Muscle layer of colon (tissue), 2 donors: ENCODE data around the gene EVL.
"Not testable (repeated sequence)": the region's sequence is repeated elsewhere in the genome, so short reads cannot be mapped to it uniquely, and the experiment has no call there.

Experiments used
- H3K27ac ChIP-seq: one replicate; pipeline ENCODE4 v1.7.0; 2013; ENCODE audit warnings: low read depth, mild to moderate bottlenecking, low read length, moderate library complexity
- H3K27me3 ChIP-seq, 2 donors: one replicate each; pipeline ENCODE4 v1.7.0; 2013; ENCODE audit warnings: low read length in 2 of 2, mild to moderate bottlenecking in 2 of 2; ENCODE audit not compliant: insufficient read depth in 2 of 2, control insufficient read depth in 1 of 2
- H3K36me3 ChIP-seq: one replicate; pipeline ENCODE4 v1.7.0; 2013; ENCODE audit warnings: mild to moderate bottlenecking, low read length; ENCODE audit not compliant: insufficient read depth
- H3K4me1 ChIP-seq: one replicate; pipeline ENCODE4 v1.7.0; 2013; ENCODE audit warnings: mild to moderate bottlenecking, low read length; ENCODE audit not compliant: insufficient read depth
- H3K4me3 ChIP-seq, 2 donors: one replicate each; pipeline ENCODE4 v1.7.0; 2013; ENCODE audit warnings: low read length in 2 of 2, low read depth in 1 of 2, mild to moderate bottlenecking in 1 of 2, moderate library complexity in 1 of 2
- H3K9ac ChIP-seq: one replicate; pipeline ENCODE4 v1.7.0; 2013; ENCODE audit warnings: low read length
- H3K9me3 ChIP-seq: one replicate; pipeline ENCODE4 v1.7.0; 2013; ENCODE audit warnings: mild to moderate bottlenecking, low read length
- donor health status: abdominal sarcoma.
- donor health status: Adenocarcinoma of cecum.

The EVL gene

DNA sequence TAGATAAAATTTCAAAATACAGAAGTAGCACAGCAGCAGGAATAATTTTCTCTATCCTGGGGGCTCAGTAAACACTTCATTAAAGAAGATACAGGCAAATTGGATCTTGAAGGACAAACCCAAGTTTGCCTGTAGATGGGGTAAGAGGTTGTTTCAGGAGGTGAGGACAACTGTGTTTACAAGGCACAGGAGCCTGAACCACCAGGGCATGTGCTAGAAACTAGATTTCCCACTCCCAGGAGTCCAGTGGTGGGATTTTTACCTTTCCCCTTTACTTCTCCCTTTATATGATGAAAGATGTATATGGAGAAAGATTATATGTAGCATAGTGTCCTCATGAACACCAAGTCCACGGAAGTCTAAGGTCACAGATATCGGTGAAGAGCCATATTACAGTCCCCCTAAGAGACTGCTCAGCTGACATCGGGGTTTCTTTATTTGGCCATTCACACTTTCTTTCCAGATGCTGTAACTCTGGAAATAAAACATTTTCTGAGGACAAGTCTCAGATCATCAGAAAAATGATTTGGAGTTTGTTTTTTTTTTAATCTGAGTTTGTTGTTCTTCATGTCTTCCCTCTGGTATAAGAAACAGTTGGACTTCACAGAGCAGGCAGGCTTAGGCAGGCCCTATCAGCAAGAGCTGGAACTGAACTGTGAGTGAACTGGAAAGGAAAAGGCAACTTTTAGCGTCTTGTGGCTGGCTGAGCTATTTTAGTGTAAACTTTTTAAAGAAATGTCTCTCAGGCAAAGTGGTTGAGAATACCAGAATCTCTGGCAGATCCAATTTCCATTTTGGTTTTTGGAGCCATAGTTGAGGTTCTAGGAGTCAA, 8.0 kb upstream of the EVL start:
- Histone ChIP-seq H3K4me3 (no peak overlapping the region), H3K9me3 (no peaks in the 10 kb centered on the region), H3K27ac (no peak overlapping the region), H3K27me3 (no peaks in the 10 kb centered on the region), H3K36me3 (no peaks in the 10 kb centered on the region), H3K9ac (no peak overlapping the region), H3K4me1 (peaks cover 3% of the 10 kb centered on the region)

DNA sequence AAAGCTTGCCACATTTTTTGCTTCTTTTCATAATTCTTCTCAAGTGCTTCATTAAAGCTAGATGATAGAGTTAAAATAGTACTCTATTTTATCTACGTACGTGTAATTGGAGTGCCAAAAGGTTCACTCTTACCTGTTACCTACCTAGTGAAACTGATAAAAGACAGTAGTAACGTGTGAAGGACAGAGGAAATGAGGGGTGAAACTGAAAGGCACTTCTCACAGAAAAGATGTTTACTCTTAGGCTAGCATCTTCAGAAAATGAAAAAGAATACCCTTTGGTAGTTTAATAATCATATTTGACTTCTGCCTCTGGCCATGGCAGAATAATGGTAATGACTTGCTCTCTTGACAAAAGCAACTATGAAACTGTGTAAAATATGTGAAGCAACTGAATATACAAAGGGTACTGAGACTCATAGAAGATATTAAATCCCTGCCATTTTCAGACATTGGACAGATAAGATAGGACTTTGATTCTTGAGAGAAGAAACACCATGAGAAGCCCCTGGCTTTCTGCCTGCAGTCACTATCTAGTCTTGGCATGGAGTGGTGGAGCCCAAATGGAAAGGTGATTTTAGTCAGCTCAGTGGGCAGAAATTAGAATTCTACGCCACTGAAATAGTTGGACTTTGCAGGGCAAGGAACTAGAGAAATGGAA, 6.3 kb upstream of the EVL start:
- Histone ChIP-seq H3K4me3 (no peak overlapping the region), H3K9me3 (no peaks in the 10 kb centered on the region), H3K27me3 (no peaks in the 10 kb centered on the region), H3K4me1 (peaks cover 3% of the 10 kb centered on the region), H3K9ac (no peak overlapping the region), H3K27ac (no peak overlapping the region), H3K36me3 (no peaks in the 10 kb centered on the region)

GRCh38 chr14:100059438-100059781, 5.8 kb upstream of the EVL start:
- no peak overlapping the region for H3K9ac ChIP-seq
- no peaks in the 10 kb centered on the region for H3K9me3 ChIP-seq
- H3K27me3 ChIP-seq: no peaks in the 10 kb centered on the region
- H3K27ac ChIP-seq: no peak overlapping the region
- no peaks in the 10 kb centered on the region for H3K36me3 ChIP-seq
- H3K4me1 ChIP-seq: peaks cover 3% of the 10 kb centered on the region
- H3K4me3 ChIP-seq: no peak overlapping the region

DNA sequence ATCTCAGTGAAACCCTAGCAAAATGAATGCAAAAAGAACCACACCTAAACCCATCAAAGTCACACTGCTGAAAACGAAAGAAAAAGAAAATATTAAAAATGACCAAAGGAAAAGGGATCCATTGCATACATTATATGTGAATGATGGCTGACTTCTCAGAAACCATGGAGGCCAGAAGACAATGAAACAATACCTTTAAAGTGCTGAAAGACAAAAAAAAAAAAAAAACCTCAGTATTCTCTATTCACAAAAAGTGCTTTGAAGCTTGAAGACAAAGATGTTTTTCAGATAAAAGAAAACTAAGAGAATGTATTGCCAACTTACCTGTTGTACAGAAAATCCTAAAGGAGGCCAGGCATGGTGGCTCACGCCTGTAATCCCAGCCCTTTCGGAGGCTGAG, 4.5 kb upstream of the EVL start:
- Histone ChIP-seq H3K4me1 (peaks cover 3% of the 10 kb centered on the region), H3K9me3 (no peaks in the 10 kb centered on the region), H3K9ac (no peak overlapping the region), H3K27me3 (no peaks in the 10 kb centered on the region), H3K4me3 (no peak overlapping the region), H3K27ac (no peak overlapping the region), H3K36me3 (no peaks in the 10 kb centered on the region)

DNA sequence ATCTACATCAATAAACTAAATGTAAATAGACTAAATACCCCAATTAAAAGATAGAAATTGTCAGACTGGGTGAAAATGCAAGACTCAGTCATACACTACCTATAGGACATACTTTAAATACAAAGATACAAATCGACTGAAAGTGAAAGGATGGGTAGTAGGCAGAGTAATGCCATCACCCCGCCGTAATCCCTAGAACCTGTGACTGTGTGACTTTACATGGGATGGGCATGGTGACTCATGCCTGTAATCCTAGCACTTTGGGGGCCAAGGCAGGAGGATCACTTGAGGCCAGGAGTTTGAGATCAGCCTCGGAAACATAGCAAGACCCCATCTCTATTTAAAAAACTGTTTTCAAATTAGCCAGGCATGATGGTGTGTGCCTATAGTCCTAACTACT, 2.6 kb upstream of the EVL start:
- Histone ChIP-seq H3K36me3 (no peaks in the 10 kb centered on the region), H3K27ac (no peak overlapping the region)

DNA sequence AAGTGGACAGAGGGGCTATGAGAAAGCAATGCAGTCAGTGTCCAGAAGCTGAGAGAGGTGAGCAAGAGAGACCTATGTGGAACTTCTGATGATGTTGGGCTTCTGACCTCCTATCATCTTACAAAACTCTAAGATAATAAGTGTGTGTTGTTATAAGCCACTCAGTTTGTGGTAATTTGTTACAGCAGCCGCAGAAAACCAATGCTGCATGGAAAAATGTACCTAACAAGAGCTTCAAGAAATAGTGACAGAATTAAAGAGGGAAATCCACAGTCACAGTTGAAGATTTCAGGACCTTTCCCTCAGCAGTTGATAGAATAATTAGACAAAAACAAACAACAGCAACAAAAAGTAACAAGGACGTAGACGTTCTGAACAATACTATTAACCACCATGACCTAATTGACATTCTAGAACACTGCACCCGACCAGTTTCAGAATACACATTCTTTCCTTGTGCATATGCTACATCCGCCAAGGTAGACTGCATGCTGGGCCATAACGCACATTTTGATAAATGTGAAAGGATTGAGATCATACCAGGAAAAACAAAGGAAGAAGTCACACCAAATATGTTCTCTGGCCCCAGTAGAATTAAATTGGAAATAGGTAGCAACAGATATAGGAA, 1.8 kb upstream of the EVL start:
- no peaks in the 10 kb centered on the region for H3K27me3 ChIP-seq
- H3K9me3 ChIP-seq: no peaks in the 10 kb centered on the region
- no peaks in the 10 kb centered on the region for H3K4me1 ChIP-seq
- no peak overlapping the region for H3K4me3 ChIP-seq
- H3K9ac ChIP-seq: no peak overlapping the region
- no peak overlapping the region for H3K27ac ChIP-seq
- no peaks in the 10 kb centered on the region for H3K36me3 ChIP-seq

More for the DNA sequence above, 2.6 kb upstream of the EVL start:
- Histone ChIP-seq H3K4me3 (no peak overlapping the region), H3K4me1 (peaks cover 3% of the 10 kb centered on the region), H3K27me3 (no peaks in the 10 kb centered on the region), H3K9me3 (no peaks in the 10 kb centered on the region), H3K9ac (no peak overlapping the region)

- H3K4me3 ChIP-seq, H3K4me1 ChIP-seq, H3K27ac ChIP-seq, H3K9me3 ChIP-seq, H3K9ac ChIP-seq, H3K27me3 ChIP-seq, H3K36me3 ChIP-seq: not testable (repeated sequence)
Observed at GRCh38 chr14:100064335-100065092, 708 bp upstream of the EVL start.

DNA sequence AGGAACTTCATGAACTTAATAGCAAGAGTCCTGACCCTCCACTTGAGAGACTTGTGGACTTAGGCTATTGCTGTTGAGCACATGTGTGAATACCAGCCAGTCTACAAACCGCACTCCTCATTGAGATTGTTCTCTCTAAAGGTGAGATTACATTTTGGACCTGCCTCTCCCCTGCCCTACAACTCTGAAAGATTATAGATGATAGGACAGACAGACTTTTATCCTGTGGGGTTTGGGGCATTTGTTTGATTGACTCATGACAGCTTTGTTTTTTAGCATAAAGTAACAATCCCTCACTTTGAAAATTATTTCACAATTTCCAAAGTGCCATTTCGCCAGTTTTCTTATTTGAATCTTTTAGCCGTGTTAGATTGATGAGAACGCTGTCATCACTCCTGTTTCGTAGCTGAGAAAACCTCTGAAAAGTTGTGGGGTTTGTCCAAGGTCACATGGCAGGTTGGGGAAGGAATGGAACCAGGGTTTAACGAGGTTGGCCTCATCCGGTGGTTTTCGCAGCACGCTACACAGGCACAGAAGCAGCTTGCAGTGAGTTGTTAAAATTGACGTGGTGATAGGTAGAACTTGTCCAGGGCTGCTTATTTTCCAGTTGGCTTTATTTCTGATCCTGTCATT, 836 bp downstream of the EVL start:
- no peaks in the 10 kb centered on the region for H3K9me3 ChIP-seq
- H3K36me3 ChIP-seq: no peaks in the 10 kb centered on the region
- no peak overlapping the region for H3K4me3 ChIP-seq
- H3K27ac ChIP-seq: no peak overlapping the region
- H3K27me3 ChIP-seq: no peaks in the 10 kb centered on the region
- no peaks in the 10 kb centered on the region for H3K4me1 ChIP-seq
- no peak overlapping the region for H3K9ac ChIP-seq

DNA sequence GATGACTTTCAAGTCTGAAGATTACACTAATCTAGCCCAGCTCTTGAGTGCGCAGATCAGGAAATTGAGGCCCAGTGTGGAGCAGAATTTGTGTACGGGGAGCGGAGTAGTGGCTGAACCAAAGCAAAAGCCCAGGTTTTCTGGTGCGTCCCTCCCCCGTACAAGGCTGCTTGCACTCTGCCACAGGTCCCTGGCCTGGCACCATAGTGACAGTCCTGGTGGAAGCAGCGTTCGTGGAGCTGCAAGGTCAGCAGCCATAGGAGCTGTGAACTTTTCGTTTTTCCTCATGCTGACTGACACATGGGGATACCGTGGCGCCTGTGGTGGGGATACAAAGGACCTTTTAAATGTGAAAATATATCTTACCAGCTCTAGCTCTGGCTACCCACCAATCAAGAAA, 1.7 kb downstream of the EVL start:
- Histone ChIP-seq H3K9ac (no peak overlapping the region), H3K27ac (no peak overlapping the region), H3K4me1 (no peaks in the 10 kb centered on the region), H3K27me3 (no peaks in the 10 kb centered on the region), H3K36me3 (no peaks in the 10 kb centered on the region), H3K9me3 (no peaks in the 10 kb centered on the region), H3K4me3 (no peak overlapping the region)

DNA sequence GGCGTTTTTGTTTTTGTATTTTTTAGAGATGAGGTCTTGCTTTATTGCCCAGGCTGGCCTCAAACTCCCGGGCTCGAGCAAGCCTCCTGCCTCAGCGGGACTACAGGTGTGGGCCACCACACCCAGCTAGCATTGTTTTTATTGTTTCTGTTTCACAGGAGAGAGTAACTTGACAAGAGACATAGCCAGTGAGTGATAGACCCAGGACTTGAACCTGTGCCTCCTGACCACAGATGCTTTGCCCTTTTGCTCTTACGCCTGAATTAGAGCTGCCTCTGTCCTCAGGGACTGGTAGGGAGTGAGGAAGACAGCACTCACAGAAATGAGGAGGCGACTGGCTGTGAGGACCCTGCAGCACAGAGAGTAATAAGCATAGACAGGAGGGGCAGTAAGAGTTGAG, 2.3 kb downstream of the EVL start:
- Histone ChIP-seq H3K27ac (no peak overlapping the region), H3K27me3 (no peaks in the 10 kb centered on the region), H3K36me3 (no peaks in the 10 kb centered on the region), H3K4me3 (no peak overlapping the region), H3K9ac (no peak overlapping the region), H3K9me3 (no peaks in the 10 kb centered on the region), H3K4me1 (no peaks in the 10 kb centered on the region)
